IPS-NIHi7 (cell line): Measurements from ENCODE around the gene SHC4.
"Not testable (repeated sequence)": the region's sequence is repeated elsewhere in the genome, so short reads cannot be mapped to it uniquely, and the experiment has no call there.

Experiments
- DNase-seq: peaks from one replicate; pipeline ENCODE4 v3.0.0; 2012; ENCODE audit warnings: mixed read lengths; ENCODE audit errors: extremely low spot score

SHC4 gene

DNA sequence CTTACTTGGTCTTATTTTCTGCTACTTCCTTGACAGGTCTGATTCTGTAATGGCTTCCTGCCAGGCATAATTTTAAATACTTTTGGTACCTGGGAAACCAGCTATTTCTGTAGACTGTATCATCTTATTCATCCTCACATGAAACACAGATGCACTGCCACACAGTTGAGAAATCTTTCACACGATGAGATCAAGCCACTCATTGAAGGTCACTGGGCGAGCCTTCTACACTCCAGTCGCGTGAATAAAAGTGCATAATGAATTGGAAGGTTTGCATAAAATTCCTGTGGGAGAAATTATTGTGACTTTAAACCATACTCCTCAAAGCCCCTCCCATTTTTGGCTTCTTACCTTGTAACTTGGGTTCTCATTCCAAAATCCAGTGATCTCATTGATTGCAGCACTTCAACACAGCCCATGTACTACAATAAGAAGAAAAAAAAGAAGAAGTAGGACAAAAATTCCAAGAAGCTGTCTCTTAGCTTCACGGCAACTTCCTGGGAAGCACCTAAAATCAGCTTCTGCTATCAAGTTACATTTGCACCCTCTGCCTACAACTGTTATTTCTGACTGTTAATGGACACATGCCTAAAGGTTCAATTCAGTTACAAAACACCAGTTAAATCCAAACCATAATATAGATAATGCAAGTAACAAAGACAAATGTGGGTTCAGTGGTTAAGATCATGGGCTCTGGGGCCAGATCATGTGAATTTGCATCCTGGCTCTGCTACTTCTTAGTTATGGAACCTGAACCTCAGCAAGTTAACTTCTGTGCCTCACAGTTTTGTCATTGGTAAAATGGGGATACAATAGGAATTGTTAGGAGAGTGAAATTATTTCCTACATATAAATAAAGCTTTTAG, 39.0 kb downstream of the SHC4 start:
- DNase-seq: no peak

DNA sequence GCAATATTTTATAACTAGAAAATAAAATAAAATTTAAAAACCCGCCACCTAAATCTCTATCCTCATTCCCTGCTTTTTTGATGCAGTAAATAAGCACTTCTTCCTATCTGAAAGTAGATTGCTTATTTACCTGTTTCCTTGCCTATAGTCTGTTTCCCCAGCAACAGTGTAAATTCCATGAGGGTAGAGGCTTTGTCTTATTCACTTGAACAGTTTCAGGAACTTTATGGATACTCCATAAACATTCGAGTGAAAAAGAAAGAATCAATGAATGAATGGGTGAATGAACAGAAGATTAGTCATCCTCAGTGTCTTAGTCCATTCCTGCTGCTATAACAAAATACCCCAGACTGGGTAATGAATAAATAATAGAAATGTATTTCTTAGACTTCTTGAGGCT, 41.7 kb downstream of the SHC4 start:
- DNase-seq: no peak

DNA sequence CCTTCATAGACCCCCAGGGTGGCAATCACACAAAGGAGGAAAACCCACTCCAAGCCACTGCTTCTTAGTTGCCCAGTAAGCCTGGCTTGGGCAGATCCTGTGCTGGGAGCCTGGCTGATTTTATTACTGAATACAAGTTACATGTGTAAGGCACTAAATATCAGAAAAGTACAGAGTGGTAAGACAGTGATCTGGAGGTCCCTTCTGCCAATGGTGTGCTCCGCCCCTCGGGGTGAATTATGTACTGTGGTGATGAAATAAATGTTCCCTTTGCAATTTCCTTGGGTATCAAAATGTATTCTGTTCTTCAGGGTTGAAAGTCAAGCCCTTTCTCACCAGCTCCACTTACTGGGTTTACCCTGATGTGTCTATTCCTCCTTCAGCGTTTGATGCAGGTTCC, 47.0 kb downstream of the SHC4 start:
- DNase-seq: no peak

DNA sequence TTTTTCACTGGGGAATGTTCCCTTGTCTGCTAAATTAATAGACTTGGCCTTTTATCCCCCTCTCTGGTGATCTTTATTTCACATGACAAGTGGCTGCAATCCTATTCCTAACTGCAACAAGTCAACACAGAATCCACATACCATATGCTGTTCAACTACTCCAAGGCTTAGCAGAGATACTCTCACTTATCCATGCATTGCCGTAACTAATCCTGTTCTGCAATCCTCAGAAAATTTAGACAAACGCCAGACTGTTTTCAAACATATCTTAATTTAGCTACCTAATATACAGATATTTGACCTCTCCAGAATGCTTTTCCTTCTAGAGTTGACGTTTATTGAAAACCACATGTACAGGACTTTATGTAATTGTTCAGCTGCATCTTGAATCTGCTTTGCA, 47.9 kb downstream of the SHC4 start:
- DNase-seq: no peak

DNA sequence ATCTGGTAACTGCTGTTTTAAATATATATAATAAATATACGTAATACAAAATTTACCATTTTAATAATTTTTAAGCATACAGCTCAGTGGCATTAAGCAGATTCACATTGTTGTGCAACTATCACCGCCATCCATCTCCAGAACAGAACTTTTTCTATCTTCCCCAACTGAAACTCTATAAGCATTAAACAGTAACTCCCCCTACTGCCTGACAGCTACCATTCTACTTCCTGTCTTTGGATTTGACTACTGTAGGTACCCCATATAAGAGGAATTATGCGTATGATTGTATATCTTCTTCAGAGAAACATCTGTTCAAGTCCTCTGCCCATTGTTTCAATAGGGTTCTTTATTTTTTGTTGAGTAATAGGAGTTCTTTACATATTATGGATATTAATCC, 49.0 kb downstream of the SHC4 start:
- DNase-seq: no peak

DNA sequence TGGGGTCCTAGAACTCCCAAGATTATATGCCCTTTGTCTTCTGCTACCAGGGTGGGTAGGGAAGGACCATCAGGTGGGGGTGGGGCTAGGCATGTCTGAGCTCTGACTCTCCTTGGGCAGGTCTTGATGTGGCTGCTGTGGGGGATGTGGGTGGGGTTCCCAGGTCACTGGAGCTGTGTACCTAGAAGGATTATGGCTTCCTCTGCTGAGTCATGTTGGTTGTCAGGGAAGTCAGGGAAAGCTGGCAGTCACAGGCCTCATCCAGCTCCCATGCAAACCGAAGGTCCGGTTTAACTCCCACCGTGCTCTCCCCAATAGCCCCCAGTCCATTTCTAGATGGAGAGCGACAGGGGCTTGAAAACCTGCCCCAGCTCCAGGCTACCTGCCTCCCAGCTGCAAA, 50.6 kb downstream of the SHC4 start:
- no peak for DNase-seq

DNA sequence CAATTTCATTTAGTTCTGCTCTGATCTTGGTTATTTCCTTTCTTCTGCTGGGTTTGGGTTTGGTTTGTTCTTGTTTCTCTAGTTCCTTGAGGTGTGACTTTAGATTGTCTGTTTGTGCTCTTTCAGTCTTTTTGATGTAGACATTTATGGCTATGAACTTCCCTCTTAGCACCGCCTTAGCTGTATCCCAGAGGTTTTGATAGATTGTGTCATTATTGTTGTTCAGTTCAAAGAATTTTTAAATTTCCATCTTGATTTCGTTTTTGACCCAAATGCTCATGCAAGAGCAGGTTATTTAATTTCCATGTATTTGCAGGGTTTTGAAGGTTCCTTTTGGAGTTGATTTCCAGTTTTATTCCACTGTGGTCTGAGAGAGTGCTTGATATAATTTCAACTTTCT, 53.2 kb downstream of the SHC4 start:
- not testable (repeated sequence) for DNase-seq

DNA sequence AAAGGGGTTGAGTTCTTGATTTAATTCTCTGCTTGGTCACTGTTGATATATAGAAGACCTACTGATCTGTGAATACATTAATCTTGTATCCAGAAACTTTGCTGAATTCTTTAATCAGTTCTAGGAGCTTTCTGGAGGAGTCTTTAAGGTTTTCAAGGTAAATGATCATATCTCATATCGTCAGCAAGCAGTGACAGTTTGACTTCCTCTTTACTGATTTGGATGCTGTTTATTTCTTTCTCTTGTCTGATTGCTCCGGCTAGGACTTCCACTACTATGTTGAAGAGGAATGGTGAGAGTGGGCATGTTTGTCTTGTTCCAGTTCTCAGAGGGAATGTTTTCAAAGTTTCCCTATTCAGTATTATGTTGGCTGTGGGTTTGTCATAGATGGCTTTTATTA, 54.4 kb downstream of the SHC4 start:
- DNase-seq: not testable (repeated sequence)

DNA sequence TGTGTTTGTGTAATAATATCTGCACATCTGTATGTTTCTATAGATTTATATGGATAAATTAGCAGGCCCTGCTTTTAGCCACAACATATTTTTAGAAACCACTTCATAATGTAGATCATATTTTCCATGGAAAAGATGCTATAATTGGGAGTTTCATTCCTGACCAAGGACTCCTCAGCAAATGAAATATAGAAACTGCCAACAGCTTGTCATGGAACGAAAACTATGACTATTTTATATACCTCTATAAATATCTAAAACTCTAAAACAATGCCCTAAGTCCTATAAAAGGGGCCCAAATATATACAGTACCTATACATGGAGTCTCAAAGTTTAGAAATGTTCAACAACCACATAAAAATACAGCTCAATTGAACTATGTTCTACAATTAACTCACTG, 57.9 kb downstream of the SHC4 start:
- no peak for DNase-seq

DNA sequence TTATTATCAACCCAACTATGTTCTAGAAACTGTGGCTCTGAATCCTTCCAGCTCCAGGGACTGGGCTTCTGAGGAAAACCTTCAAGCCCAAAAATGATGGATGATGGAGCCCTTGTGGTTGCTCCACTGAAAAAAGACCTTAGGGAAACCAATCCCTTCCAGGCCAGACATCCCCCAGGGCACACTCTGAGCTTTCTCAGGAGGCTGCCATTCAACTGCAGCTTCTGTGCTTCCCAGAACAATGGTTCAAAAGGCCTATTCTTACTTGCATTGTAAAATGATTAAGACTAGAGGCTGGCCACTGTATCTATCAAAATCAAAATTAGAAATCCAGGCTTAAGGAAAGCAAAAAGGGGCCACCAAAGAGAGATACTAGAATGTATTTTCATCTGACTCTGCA, 58.5 kb downstream of the SHC4 start:
- DNase-seq: no peak

DNA sequence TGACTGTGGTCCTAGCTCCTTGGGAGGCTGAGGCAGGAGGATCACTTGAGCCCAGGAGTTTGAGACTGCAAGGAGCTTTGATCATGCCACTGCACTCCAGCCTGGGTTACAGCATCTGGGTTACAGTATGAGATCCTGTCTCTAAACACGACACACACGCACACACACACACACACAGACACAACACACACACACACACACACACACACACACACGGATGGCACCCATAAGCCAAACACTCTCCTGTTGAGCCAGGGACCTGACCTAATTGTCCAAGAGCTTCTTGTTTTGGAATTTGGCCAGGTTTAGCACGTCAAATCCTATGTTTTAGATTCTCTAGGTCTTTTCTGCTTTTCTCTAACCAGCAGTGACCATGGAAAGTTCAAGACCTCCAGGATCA, 59.0 kb downstream of the SHC4 start:
- DNase-seq: no peak

DNA sequence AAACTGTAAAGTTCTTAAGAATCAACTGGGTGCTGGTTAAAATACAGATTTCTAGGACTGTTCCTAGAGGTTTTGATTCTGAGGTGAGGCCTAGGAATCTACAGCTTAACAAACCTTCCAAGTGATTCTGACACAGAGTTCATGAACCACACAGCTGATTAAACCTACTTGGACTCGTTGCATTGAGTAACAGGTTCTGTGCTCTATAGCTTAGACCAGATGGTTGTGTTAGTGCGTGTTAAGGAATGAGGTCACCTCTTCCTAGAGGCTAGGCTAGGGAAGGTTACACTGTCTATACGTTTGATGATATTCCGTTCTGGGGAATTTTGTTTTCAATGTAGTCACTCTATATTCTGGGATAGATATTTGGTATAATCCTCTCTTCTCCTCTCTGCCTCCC, 63.9 kb downstream of the SHC4 start:
- no peak for DNase-seq

DNA sequence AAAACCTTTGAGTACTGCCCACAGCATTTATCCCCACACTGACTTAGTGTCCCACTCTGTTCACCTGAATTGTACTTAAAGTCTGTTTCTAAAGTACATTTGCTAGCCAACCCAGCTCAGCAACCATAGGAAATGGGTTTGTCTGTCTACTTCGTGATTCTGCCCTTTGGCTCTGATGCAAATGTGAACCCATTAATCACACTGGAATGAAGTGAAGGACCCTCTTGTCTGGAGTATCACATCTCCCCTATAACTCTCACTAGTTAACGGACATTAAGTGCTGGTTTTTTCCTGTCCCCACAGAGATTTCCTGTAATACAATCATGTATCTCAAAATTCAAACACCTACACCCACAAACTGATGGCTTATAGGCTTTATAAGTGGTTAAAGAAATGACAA, 65.3 kb downstream of the SHC4 start:
- DNase-seq: no peak

DNA sequence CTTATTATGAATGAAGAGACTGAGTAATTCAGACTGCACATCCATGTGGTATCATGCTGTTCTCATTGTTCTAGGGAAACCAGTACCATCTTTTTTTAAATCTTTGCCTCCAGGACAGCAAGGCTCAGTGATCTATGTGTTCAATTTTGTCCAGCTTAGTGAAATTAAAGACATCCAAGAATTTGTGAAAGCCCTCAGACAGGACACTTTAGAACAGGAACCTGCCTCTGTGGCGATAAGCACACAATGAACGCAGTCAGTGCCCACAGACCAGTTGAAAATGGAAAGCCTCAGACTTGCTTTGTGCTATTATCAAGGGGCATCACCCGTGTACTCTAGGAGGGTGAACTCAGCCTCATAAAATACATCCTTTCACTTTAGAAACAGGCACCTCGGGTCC, 65.7 kb downstream of the SHC4 start:
- no peak for DNase-seq

DNA sequence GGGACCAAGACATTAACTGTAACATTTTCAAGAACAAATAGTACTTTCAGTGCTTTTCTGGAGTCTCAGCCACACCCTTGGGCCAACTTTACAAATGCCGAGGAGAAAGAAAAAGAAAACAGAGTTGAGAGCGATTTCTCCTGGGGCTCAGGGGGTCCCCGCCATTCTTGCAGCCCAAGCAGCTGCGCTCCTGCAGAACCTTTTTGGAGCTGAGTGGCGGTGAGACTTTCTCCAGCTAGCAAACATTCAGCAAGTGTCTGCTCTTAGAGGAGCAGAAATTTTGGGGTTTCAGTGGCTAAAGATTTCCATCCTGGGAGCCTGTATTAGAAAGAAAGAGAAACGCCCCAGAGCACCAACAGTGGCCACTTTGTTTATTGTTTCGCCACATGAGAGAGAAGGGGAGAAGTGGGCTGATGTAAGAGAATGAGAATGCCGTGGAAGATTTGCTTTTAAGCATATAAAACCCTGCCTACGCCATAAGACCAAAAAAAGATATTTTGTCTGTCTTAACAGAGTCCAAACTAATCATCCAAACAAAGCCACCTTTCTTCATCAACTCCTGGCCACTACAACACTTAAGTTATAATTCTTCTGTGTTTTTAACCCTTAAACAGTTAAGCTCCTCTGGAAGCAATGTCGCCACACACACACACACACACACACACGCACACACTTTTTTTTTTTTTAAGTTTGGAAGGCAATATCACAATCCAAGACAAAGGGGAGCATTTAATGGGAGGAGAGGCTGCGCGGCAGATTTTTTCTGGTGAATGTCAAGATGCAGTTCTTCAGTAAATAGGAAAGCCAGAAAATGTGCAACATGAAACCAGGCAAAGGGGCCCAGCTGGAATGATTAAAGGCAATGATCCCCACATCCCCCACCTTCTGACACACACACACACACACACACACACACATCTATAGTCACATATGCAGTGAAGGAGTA, 66.6 kb downstream of the SHC4 start:
- no peak for DNase-seq

DNA sequence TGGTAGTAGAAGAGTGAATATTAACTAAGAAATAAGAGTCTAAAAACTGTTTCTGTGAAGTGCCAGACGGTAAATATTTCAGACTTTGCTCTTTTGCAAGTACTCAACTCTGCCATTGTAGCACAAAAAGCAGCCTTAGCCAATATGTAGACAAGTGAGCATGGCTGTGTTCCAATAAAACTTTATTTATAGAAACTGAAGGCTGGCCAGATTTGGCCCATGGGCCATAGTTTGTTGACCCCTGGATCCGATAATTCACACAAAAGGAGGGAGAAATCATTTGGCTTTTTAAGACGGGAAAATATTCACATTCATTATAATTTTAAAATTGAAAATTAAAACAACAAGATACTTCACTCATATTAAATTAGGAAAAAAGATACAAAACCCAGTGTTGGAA, 70.4 kb downstream of the SHC4 start:
- no peak for DNase-seq

DNA sequence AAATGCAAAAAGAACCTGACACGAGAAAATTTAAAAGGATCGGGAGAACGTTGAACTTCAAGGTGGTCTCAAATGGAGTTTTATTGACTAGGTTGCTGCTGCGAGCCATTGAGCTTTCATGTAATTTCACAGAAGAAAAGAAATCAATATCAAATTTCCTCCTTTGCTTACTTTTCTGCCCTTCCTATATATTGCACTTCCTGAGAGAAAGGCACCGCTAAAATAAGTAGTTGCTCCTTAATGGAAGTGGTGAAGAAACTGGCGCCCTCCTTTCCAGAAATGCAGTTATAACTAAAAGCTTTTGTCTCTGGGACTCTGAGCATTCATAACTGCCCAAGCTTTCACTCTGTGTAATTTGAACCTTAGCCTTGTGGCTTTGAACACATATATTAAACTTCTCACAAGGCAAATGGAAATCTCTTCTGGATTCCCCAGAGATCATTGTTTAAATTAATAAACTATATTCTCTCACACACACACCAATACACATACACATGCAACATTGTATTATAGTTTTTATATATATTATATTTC, 72.4 kb downstream of the SHC4 start:
- DNase-seq: no peak

DNA sequence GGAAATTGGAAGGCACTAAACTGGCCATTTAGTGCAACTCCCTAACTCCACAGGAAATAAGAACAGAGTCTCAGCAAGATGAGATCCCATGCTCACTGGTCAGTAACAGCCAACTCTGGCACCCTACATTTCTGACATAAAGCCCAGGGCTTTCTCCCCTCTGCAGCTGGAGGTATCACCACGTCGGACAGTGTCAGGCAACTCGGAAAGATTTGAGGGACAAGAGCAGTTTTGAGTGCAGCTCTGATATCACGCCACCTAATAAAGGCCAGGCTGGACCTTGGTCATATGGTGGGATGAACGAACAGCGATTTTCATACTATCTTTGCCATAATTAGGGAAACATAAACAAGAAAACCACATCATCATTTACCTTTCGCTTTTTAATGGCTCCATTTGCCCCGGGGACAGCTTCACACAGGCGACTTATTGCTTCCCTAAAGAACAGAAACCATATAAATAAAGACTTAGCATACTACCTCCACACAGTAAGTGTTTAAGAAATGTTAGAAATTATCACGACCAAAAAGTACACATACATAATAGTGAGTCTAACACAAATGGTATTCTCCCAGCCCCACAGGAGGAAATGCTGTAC, 73.2 kb downstream of the SHC4 start:
- DNase-seq: no peak

DNA sequence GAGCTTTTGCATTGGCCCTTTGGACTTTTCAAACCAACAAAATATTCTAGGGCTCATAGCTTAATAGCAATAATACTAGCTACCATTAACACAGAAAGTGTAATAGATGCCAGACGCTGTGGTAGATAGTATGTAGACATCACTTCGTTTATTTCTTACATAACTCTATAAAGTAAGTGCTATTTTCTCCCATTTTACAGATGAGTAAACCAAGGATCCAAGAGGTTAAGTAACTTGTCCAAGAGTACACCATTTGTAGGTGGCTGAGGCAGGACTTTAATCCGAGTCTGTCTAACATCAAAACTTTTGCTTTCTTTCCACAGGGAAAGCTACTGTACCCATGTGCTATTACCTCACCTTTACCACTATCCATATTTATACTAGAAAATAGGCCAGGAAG, 73.8 kb downstream of the SHC4 start:
- no peak for DNase-seq

DNA sequence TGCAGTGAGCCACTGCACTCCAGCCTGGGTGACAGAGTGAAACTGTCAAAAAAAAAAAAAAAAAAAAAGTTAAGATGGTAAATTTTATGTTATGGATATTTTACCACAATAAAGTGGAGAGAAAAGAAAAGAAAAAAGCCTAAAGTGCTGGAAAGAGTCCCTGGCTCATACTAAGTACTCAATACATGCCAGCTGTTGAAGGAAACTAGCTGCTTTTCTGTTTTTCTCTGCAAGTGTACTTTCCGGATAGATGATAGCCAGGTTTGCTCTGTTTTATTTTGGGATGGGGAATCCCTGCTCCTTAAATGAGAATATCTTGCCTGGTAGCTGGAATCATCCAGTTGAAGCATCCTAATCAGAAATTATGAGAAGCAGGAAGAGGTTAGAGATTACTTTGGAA, 74.9 kb downstream of the SHC4 start:
- no peak for DNase-seq

DNA sequence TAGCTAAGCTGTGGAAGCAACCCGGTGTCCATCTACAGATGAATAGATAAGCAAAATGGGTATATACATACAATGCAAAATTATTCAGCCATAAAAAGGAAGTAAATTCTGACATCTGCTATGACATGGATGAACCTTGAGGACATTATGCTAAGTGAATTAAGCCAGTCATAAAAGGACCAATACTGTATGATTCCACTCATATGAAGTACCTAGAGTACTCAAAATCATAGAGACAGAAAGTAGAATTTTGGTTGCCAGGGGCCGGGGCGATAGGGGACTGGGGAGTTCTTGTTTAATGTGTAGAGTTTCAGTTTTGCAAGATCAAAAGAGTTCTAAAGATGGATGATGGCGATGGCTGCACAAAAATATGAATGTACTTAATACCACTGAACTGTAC, 75.5 kb downstream of the SHC4 start:
- no peak for DNase-seq

DNA sequence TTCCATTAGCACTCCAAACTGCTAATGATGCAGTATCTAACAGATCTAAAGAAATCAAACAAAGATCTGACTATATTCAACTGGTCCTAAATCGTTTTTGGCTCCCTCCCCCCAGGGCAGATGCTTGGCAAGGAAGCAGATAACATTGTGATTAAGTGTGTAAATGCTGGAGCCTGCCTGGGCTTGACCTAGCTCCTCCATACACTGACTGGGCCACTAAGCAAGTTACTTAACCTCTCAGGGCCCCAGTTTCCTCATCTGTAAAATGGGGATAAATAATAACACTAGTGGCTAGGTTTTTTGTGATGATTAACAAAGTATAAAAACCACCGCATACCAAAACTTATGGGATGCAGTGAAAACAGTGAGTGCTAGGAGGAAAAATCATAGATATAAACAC, 76.6 kb downstream of the SHC4 start:
- DNase-seq: no peak
